Esophagus squamous epithelium (tissue), 4 donors: ENCODE data around the gene CCNT1.

ENCODE experiments used
- CTCF ChIP-seq, 6 experiments: fragments of 450-650 bp in 4 of 6; fragments of 200-600 bp in 2 of 6; sonication (generic) in 2 of 6; IDR thresholded peaks; one replicate each; pipeline ENCODE4 v1.5.1; 2016 to 2019; ENCODE audit warnings: antibody characterized with exemption in 6 of 6, mild to moderate bottlenecking in 4 of 6, moderate library complexity in 4 of 6
- POLR2A ChIP-seq, 4 donors: fragments of 450-650 bp; IDR thresholded peaks; one replicate each; pipeline ENCODE4 v1.6.1; 2017; ENCODE audit warnings: antibody characterized with exemption in 4 of 4, mild to moderate bottlenecking in 4 of 4, moderate library complexity in 3 of 4

- TF ChIP-seq CTCF (IDR thresholded peaks at IDR 0.05) (no peak), POLR2A (IDR thresholded peaks at IDR 0.05) (no peak)
Measured at GRCh38 chr12:48750215-48750614, 33.7 kb upstream of the CCNT1 start.
